H9 (cell line): Measurements from ENCODE around the gene STXBP6. TPM values are rescaled to one million over a fixed set of nuclear protein-coding genes. Genes with fewer than 3 reads are reported as not detected.

Experiments used
- DNase-seq: peaks from one replicate; pipeline ENCODE4 v3.0.0-alpha.2; 2017
- H2AFZ ChIP-seq: one replicate; pipeline ENCODE4 v1.6.1; 2013; ENCODE audit warnings: mild to moderate bottlenecking, low read length, control low read depth, moderate library complexity
- H2AK5ac ChIP-seq: 2 replicates; pipeline ENCODE4 v1.6.1; 2013; ENCODE audit warnings: low read length, control low read depth, mixed read lengths; ENCODE audit not compliant: insufficient read length
- H2BK120ac ChIP-seq: one replicate; pipeline ENCODE4 v1.6.1; 2013; ENCODE audit warnings: low read depth, mild to moderate bottlenecking, low read length, control low read depth, inconsistent platforms; ENCODE audit not compliant: poor library complexity, severe bottlenecking
- H2BK12ac ChIP-seq: 2 replicates; pipeline ENCODE4 v1.6.1; 2013; ENCODE audit warnings: low read length, control low read depth, mixed read lengths, low read depth; ENCODE audit not compliant: insufficient read length
- H2BK15ac ChIP-seq: 2 replicates; pipeline ENCODE4 v1.6.1; 2013; ENCODE audit warnings: low read depth, low read length, control low read depth
- H2BK20ac ChIP-seq: one replicate; pipeline ENCODE4 v1.6.1; 2013; ENCODE audit warnings: low read depth, mild to moderate bottlenecking, low read length, control low read depth, inconsistent platforms; ENCODE audit not compliant: poor library complexity, severe bottlenecking
- H2BK5ac ChIP-seq: 2 replicates; pipeline ENCODE4 v1.6.1; 2013; ENCODE audit warnings: low read length, control low read depth, mixed read lengths; ENCODE audit not compliant: insufficient read length
- H3K14ac ChIP-seq: 2 replicates; pipeline ENCODE4 v1.6.1; 2013; ENCODE audit warnings: low read length, control low read depth; ENCODE audit not compliant: insufficient read depth
- H3K18ac ChIP-seq: 2 replicates; pipeline ENCODE4 v1.6.1; 2013; ENCODE audit warnings: low read depth, mild to moderate bottlenecking, mixed read lengths, low read length, control low read depth; ENCODE audit not compliant: insufficient read length
- H3K23ac ChIP-seq: 2 replicates; pipeline ENCODE4 v1.6.1; 2013; ENCODE audit warnings: low read length, control low read depth, mixed read lengths, low read depth; ENCODE audit not compliant: insufficient read length
- H3K23me2 ChIP-seq: 2 replicates; pipeline ENCODE4 v1.6.1; 2013; ENCODE audit warnings: low read depth, mild to moderate bottlenecking, mixed read lengths, low read length, control low read depth; ENCODE audit not compliant: insufficient read length, poor library complexity, severe bottlenecking
- H3K27ac ChIP-seq: 2 replicates; pipeline ENCODE4 v1.5.1; 2013; ENCODE audit warnings: low read length, control low read depth, mixed read lengths, low read depth; ENCODE audit not compliant: insufficient read length
- H3K27me3 ChIP-seq: 2 replicates; pipeline ENCODE4 v1.6.1; 2013; ENCODE audit warnings: low read length, control low read depth, inconsistent platforms; ENCODE audit not compliant: insufficient read depth
- H3K4ac ChIP-seq: 2 replicates; pipeline ENCODE4 v1.6.1; 2013; ENCODE audit warnings: low read depth, mild to moderate bottlenecking, control low read depth, inconsistent platforms, low read length, moderate library complexity
- H3K4me1 ChIP-seq: 2 replicates; pipeline ENCODE4 v1.6.1; 2013; ENCODE audit warnings: low read length, control low read depth, inconsistent platforms; ENCODE audit not compliant: insufficient read depth
- H3K4me2 ChIP-seq: 2 replicates; pipeline ENCODE4 v1.6.1; 2013; ENCODE audit warnings: low read length, control low read depth, mixed read lengths; ENCODE audit not compliant: insufficient read length, insufficient read depth
- H3K56ac ChIP-seq: 2 replicates; pipeline ENCODE4 v1.6.1; 2013; ENCODE audit warnings: low read depth, mild to moderate bottlenecking, mixed read lengths, low read length, control low read depth; ENCODE audit not compliant: insufficient read length
- H3K79me1 ChIP-seq: 2 replicates; pipeline ENCODE4 v1.6.1; 2013; ENCODE audit warnings: low read depth, mild to moderate bottlenecking, moderate library complexity, low read length, control low read depth, inconsistent platforms; ENCODE audit not compliant: insufficient read depth, poor library complexity, severe bottlenecking
- H3K79me2 ChIP-seq: 2 replicates; pipeline ENCODE4 v1.6.1; 2013; ENCODE audit warnings: low read length, control low read depth, inconsistent platforms; ENCODE audit not compliant: insufficient read depth
- H3K9ac ChIP-seq: 2 replicates; pipeline ENCODE4 v1.6.1; 2013; ENCODE audit warnings: low read length, control low read depth, mixed read lengths; ENCODE audit not compliant: insufficient read length; ENCODE audit errors: extremely low read depth
- H3K9me3 ChIP-seq: one replicate; pipeline ENCODE4 v1.6.1; 2013; ENCODE audit warnings: low read depth, low read length, inconsistent platforms; ENCODE audit not compliant: control insufficient read depth
- H3T11ph ChIP-seq: one replicate; pipeline ENCODE4 v1.6.1; 2013; ENCODE audit warnings: mild to moderate bottlenecking, low read length, control low read depth, inconsistent platforms
- H4K20me1 ChIP-seq: one replicate; pipeline ENCODE4 v1.6.1; 2013; ENCODE audit not compliant: control insufficient read depth, insufficient read length, insufficient read depth
- H4K5ac ChIP-seq: 2 replicates; pipeline ENCODE4 v1.6.1; 2013; ENCODE audit warnings: low read depth, mild to moderate bottlenecking, mixed read lengths, low read length, control low read depth; ENCODE audit not compliant: insufficient read length
- H4K8ac ChIP-seq: replicated peaks from 2 replicates; pipeline ENCODE4 v1.6.1; 2013; ENCODE audit warnings: low read length, control low read depth, mixed read lengths, low read depth; ENCODE audit not compliant: insufficient read length
- H4K91ac ChIP-seq: 2 replicates; pipeline ENCODE4 v1.6.1; 2013; ENCODE audit warnings: low read depth, mild to moderate bottlenecking, moderate library complexity, mixed read lengths, low read length, control low read depth; ENCODE audit not compliant: insufficient read length
- H3K27ac Mint-ChIP-seq, 3 experiments: 2 replicates in 2 of 3; 3 replicates in 1 of 3; pipeline ENCODE4 v1.8.0; 2020 to 2021; ENCODE audit warnings: mixed read lengths in 3 of 3, mild to moderate bottlenecking in 1 of 3, moderate library complexity in 1 of 3
- H3K27me3 Mint-ChIP-seq: 2 replicates; pipeline ENCODE4 v1.8.0; 2021; ENCODE audit warnings: low read depth, mild to moderate bottlenecking, moderate library complexity, mixed read lengths
- H3K36me3 Mint-ChIP-seq, 3 experiments: 2 replicates in 2 of 3; 3 replicates in 1 of 3; pipeline ENCODE4 v1.8.0; 2020 to 2021; ENCODE audit warnings: low read depth in 3 of 3, mixed read lengths in 3 of 3; ENCODE audit not compliant: insufficient read depth in 1 of 3
- H3K4me1 Mint-ChIP-seq, 2 experiments: 2 replicates each; pipeline ENCODE4 v1.8.0; 2020; ENCODE audit warnings: mixed read lengths in 2 of 2
- H3K4me3 Mint-ChIP-seq, 2 experiments: 2 replicates in 1 of 2; 3 replicates in 1 of 2; pipeline ENCODE4 v1.8.0; 2020 to 2021; ENCODE audit warnings: mild to moderate bottlenecking in 2 of 2, mixed read lengths in 2 of 2, moderate library complexity in 1 of 2
- H3K9me3 Mint-ChIP-seq, 2 experiments: 2 replicates in 1 of 2; 3 replicates in 1 of 2; pipeline ENCODE4 v1.8.0; 2020; ENCODE audit warnings: mild to moderate bottlenecking in 2 of 2, mixed read lengths in 2 of 2, moderate library complexity in 1 of 2
- WGBS: extraction: QIAGEN DNeasy Blood & Tissue Kit; methylation state at CpG from one replicate; pipeline ENCODE4 v1.1.7; 2013; ENCODE audit warnings: missing lambda C conversion rate, low lambda C conversion rate, mixed read lengths; ENCODE audit not compliant: insufficient read length; ENCODE audit errors: extremely low coverage; 5-methylcytosine and 5-hydroxymethylcytosine counted together
- total RNA-seq: library from RNA; stranded (reverse); gene quantifications from 2 replicates; pipeline ENCODE4 v1.2.1, GENCODE V29; 2021
- TF ChIP-seq, protein P1 (sequence below): fragments of 200-600 bp; sonication (generic); conservative IDR thresholded peaks from 3 replicates; pipeline ENCODE4 v1.8.0; 2021; ENCODE audit warnings: antibody characterized with exemption, mild to moderate bottlenecking

STXBP6 gene
- total RNA-seq, 1 experiment from 2014 or later: 3.6 TPM

GRCh38 chr14:24913021-24913420 lies 136.9 kb downstream of the STXBP6 start:
- Histone ChIP-seq H3K9ac (no peak overlapping the region), H2BK20ac (no peak overlapping the region), H3K4me2 (no peak overlapping the region), H3K18ac (no peak overlapping the region), H2AK5ac (no peak overlapping the region), H3K14ac (no peak overlapping the region), H3K9me3 (no peaks in the 10 kb centered on the region), H4K91ac (no peak overlapping the region), H2BK5ac (no peak overlapping the region), H2AFZ (no peak overlapping the region), H3K23me2 (no peaks in the 10 kb centered on the region), H4K5ac (no peak overlapping the region), H3K27ac (no peak overlapping the region), H3T11ph (no peak overlapping the region), H2BK15ac (no peak overlapping the region), H3K27me3 (no peaks in the 10 kb centered on the region), H2BK120ac (no peak overlapping the region), H3K79me2 (no peaks in the 10 kb centered on the region; the same call in 1 of the 2 replicates), H3K4ac (no peak overlapping the region), H3K23ac (no peak overlapping the region), H4K20me1 (no peaks in the 10 kb centered on the region), H3K4me1 (no peaks in the 10 kb centered on the region; the same call in 1 of the 2 replicates), H3K79me1 (no peaks in the 10 kb centered on the region), H4K8ac (no peak overlapping the region), H3K56ac (no peak overlapping the region), H2BK12ac (no peak overlapping the region)
- TF ChIP-seq, protein P1, sequence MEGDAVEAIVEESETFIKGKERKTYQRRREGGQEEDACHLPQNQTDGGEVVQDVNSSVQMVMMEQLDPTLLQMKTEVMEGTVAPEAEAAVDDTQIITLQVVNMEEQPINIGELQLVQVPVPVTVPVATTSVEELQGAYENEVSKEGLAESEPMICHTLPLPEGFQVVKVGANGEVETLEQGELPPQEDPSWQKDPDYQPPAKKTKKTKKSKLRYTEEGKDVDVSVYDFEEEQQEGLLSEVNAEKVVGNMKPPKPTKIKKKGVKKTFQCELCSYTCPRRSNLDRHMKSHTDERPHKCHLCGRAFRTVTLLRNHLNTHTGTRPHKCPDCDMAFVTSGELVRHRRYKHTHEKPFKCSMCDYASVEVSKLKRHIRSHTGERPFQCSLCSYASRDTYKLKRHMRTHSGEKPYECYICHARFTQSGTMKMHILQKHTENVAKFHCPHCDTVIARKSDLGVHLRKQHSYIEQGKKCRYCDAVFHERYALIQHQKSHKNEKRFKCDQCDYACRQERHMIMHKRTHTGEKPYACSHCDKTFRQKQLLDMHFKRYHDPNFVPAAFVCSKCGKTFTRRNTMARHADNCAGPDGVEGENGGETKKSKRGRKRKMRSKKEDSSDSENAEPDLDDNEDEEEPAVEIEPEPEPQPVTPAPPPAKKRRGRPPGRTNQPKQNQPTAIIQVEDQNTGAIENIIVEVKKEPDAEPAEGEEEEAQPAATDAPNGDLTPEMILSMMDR: no peak
- H3K27ac Mint-ChIP-seq: no peak overlapping the region
- H3K9me3 Mint-ChIP-seq: no peaks in the 10 kb centered on the region
- H3K4me1 Mint-ChIP-seq: peaks cover 12 to 16% of the 10 kb centered on the region in 2 experiments
- H3K36me3 Mint-ChIP-seq: no peaks in the 10 kb centered on the region
- no peak overlapping the region for H3K4me3 Mint-ChIP-seq
- DNase-seq: no peak
- H3K27me3 Mint-ChIP-seq: no peaks in the 10 kb centered on the region; the same call in 1 of the 2 replicates
- WGBS: no CpG with 5 or more reads among the region's 1 CpG
